CD4-positive, alpha-beta memory T cell (primary cell): ENCODE data around the gene CDCP1. TPM values are rescaled to one million over a fixed set of nuclear protein-coding genes. Genes with fewer than 3 reads are reported as not detected.

ENCODE experiments used
- CTCF ChIA-PET: fragments of 350-600 bp; sonication (Branson Sonifier 250); formaldehyde crosslinking; loops from one replicate; lab custom pipeline; 2021; ENCODE audit warnings: inconsistent platforms; ENCODE audit not compliant: partially characterized antibody; lab: Charles Lee
- POLR2A ChIA-PET: fragments of 350-600 bp; sonication (Branson Sonifier 250); formaldehyde crosslinking; loops from one replicate; lab custom pipeline; 2021; ENCODE audit not compliant: partially characterized antibody; lab: Charles Lee
- DNase-seq, 5 donors: peaks; one replicate each; pipeline versions ENCODE4 v3.0.0 to v3.0.0-alpha.2; 2020 to 2022; ENCODE audit warnings: mixed read lengths in 1 of 5
- H3K27ac ChIP-seq: one replicate; pipeline ENCODE4 v1.7.0; 2013; ENCODE audit warnings: low read depth, low read length
- H3K27me3 ChIP-seq: 2 replicates; pipeline ENCODE4 v1.7.0; 2013; ENCODE audit warnings: mild to moderate bottlenecking, low read length, moderate library complexity; ENCODE audit not compliant: insufficient read depth
- H3K36me3 ChIP-seq: 2 replicates; pipeline ENCODE4 v1.7.0; 2013; ENCODE audit warnings: mild to moderate bottlenecking, low read length, moderate library complexity; ENCODE audit not compliant: insufficient read depth
- H3K4me1 ChIP-seq: 2 replicates; pipeline ENCODE4 v1.7.0; 2013; ENCODE audit warnings: mild to moderate bottlenecking, low read length, moderate library complexity; ENCODE audit not compliant: insufficient read depth
- H3K4me3 ChIP-seq, 2 donors: one replicate each; pipeline ENCODE4 v1.7.0; 2013; ENCODE audit warnings: low read length in 2 of 2, mild to moderate bottlenecking in 1 of 2
- H3K9me3 ChIP-seq, 2 donors: one replicate each; pipeline ENCODE4 v1.7.0; 2013; ENCODE audit warnings: low read length in 2 of 2, control low read depth in 1 of 2; ENCODE audit not compliant: control insufficient read depth in 1 of 2
- H3K27ac Mint-ChIP-seq, 7 donors: one replicate each; pipeline ENCODE4 v1.8.0; 2020 to 2021; ENCODE audit warnings: mixed read lengths in 7 of 7, mild to moderate bottlenecking in 6 of 7, inconsistent platforms in 3 of 7, moderate library complexity in 3 of 7
- H3K27me3 Mint-ChIP-seq, 2 donors: one replicate each; pipeline ENCODE4 v1.8.0; 2020 to 2021; ENCODE audit warnings: mixed read lengths in 2 of 2
- H3K36me3 Mint-ChIP-seq, 2 donors: one replicate each; pipeline ENCODE4 v1.8.0; 2020 to 2021; ENCODE audit warnings: mixed read lengths in 2 of 2, inconsistent platforms in 1 of 2, mild to moderate bottlenecking in 1 of 2
- H3K4me1 Mint-ChIP-seq, 4 donors: one replicate each; pipeline ENCODE4 v1.8.0; 2020 to 2021; ENCODE audit warnings: mixed read lengths in 4 of 4, mild to moderate bottlenecking in 1 of 4
- H3K4me3 Mint-ChIP-seq, 8 donors: one replicate each; pipeline ENCODE4 v1.8.0; 2020 to 2021; ENCODE audit warnings: mixed read lengths in 8 of 8, mild to moderate bottlenecking in 7 of 8, moderate library complexity in 6 of 8, inconsistent platforms in 3 of 8
- H3K9me3 Mint-ChIP-seq, 8 donors: one replicate each; pipeline ENCODE4 v1.8.0; 2020 to 2021; ENCODE audit warnings: mixed read lengths in 8 of 8, mild to moderate bottlenecking in 5 of 8, inconsistent platforms in 3 of 8, moderate library complexity in 1 of 8
- intact Hi-C: fragments of 100-400 bp; cut with micrococcal nuclease; formaldehyde crosslinking; loops from one replicate; pipeline ENCODE4 v1.15.1; 2023
- polyA plus RNA-seq, 2 donors: library from polyadenylated mRNA; unstranded; fragments of 300-500 nt; fragmentation: Illumina TruSeq; gene quantifications; one replicate each; pipeline ENCODE4 v1.2.3, GENCODE V29; 2021
- total RNA-seq, 2 experiments: library from RNA; stranded (reverse); gene quantifications; one replicate each; pipeline ENCODE4 v1.2.3, GENCODE V29; 2021

The CDCP1 gene
- total and polyA plus RNA-seq, 4 experiments from 2014 or later, result 0.24 to 0.60 (median 0.40) TPM

GRCh38 chr3:45066109-45066801 is 79.9 kb downstream of the CDCP1 start:
- ChIA-PET CTCF (no interaction called here), POLR2A (no interaction called here)
- Histone ChIP-seq H3K27me3 (no peaks in the 10 kb centered on the region), H3K4me3 (no peak overlapping the region), H3K9me3 (no peaks in the 10 kb centered on the region), H3K36me3 (no peaks in the 10 kb centered on the region), H3K27ac (no peak overlapping the region), H3K4me1 (peaks cover 15% of the 10 kb centered on the region)
- H3K36me3 Mint-ChIP-seq, result no peaks in the 10 kb centered on the region
- intact Hi-C loops, result no loop called here
- peaks cover 1 to 2% of the 10 kb centered on the region in 2 donors for H3K27me3 Mint-ChIP-seq
- peak overlapping the region in 1 of 7 donors; percentile 10 for H3K27ac Mint-ChIP-seq
- H3K4me1 Mint-ChIP-seq, result peaks cover 11 to 18% (median 16%) of the 10 kb centered on the region in 4 donors
- H3K4me3 Mint-ChIP-seq, result no peak overlapping the region
- DNase-seq, result no peak
- H3K9me3 Mint-ChIP-seq, result no peaks in the 10 kb centered on the region

GRCh38 chr3:45065373-45065720 is 80.8 kb downstream of the CDCP1 start:
- Histone ChIP-seq H3K4me1 (peaks cover 15% of the 10 kb centered on the region), H3K27me3 (no peaks in the 10 kb centered on the region), H3K4me3 (no peak overlapping the region), H3K36me3 (no peaks in the 10 kb centered on the region), H3K9me3 (no peaks in the 10 kb centered on the region), H3K27ac (no peak overlapping the region)
- peaks cover 11 to 18% (median 16%) of the 10 kb centered on the region in 4 donors for H3K4me1 Mint-ChIP-seq
- DNase-seq, result no peak
- intact Hi-C loops, result no loop called here
- H3K27me3 Mint-ChIP-seq, result peaks cover 1 to 2% of the 10 kb centered on the region in 2 donors
- H3K4me3 Mint-ChIP-seq, result peak overlapping the region in 2 of 8 donors; percentile 23 to 55
- peak overlapping the region in 1 of 7 donors; percentile 26 for H3K27ac Mint-ChIP-seq
- H3K36me3 Mint-ChIP-seq, result no peaks in the 10 kb centered on the region
- ChIA-PET POLR2A (no interaction called here), CTCF (no interaction called here)
- no peaks in the 10 kb centered on the region for H3K9me3 Mint-ChIP-seq

DNA sequence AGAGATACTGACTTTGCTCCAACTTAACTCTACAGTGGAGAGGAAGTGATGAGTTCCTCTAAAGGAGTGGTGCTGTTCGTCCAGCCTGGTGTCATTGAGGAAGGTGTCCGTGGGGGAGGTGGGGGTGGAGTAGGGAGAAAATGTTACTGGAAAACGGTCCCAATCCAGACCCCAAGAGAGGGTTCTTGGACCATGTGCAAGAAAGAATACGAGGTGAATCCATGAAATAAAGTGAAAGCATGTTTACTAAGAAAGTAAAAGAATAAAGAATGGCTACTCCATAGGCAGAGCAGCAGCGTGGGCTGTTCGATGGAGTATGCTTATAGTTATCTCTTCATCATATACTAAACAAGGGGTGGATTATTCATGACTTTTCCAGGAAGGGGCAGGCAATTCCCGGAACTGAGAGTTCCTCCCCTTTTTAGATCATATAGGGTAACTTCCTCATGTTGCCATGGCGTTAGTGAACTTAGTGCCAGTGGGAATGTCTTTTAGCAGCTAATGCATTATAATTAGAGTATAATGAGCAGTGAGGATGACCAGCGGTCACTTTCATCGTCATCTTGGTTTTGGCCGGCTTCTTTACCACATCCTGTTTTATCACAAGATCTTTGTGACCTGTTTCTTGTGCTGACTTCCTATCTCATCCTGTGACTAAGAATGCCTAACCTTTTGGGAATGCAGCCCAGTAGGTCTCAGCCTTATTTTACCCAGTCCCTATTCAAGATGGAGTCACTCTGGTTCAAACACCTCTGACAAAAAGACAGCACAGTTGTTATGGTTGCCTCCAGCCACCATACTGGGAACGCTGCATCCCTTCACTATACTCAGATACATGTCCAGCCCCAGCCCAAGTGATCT is 81.4 kb downstream of the CDCP1 start:
- Histone ChIP-seq H3K4me1 (peaks cover 15% of the 10 kb centered on the region), H3K27me3 (no peaks in the 10 kb centered on the region), H3K36me3 (no peaks in the 10 kb centered on the region), H3K4me3 (no peak overlapping the region), H3K27ac (no peak overlapping the region), H3K9me3 (no peaks in the 10 kb centered on the region)
- H3K4me1 Mint-ChIP-seq, result peaks cover 11 to 18% (median 16%) of the 10 kb centered on the region in 4 donors
- peak overlapping the region; percentile 33 to 89 (median 67) for H3K4me3 Mint-ChIP-seq
- peak overlapping the region in 2 of 7 donors; percentile 25 to 76 for H3K27ac Mint-ChIP-seq
- H3K36me3 Mint-ChIP-seq, result no peaks in the 10 kb centered on the region
- ChIA-PET CTCF (no interaction called here), POLR2A (no interaction called here)
- H3K27me3 Mint-ChIP-seq, result peaks cover 1 to 2% of the 10 kb centered on the region in 2 donors
- no peaks in the 10 kb centered on the region for H3K9me3 Mint-ChIP-seq
- no peak for DNase-seq
- intact Hi-C loops, result no loop called here

- Histone ChIP-seq H3K27me3 (no peaks in the 10 kb centered on the region), H3K4me1 (peaks cover 15% of the 10 kb centered on the region), H3K27ac (no peak overlapping the region), H3K4me3 (no peak overlapping the region), H3K9me3 (no peaks in the 10 kb centered on the region), H3K36me3 (no peaks in the 10 kb centered on the region)
- H3K27ac Mint-ChIP-seq, result no peak overlapping the region
- H3K4me3 Mint-ChIP-seq, result no peak overlapping the region
- H3K9me3 Mint-ChIP-seq, result no peaks in the 10 kb centered on the region
- H3K27me3 Mint-ChIP-seq, result peaks cover 0 to 5% of the 10 kb centered on the region in 2 donors
- ChIA-PET CTCF (no interaction called here), POLR2A (no interaction called here)
- H3K4me1 Mint-ChIP-seq, result peaks cover 11 to 18% (median 16%) of the 10 kb centered on the region in 4 donors
- no peaks in the 10 kb centered on the region for H3K36me3 Mint-ChIP-seq
- intact Hi-C loops, result no loop called here
- no peak for DNase-seq
These were observed 83.5 kb downstream of the CDCP1 start for GRCh38 chr3:45062697-45063070.

DNA sequence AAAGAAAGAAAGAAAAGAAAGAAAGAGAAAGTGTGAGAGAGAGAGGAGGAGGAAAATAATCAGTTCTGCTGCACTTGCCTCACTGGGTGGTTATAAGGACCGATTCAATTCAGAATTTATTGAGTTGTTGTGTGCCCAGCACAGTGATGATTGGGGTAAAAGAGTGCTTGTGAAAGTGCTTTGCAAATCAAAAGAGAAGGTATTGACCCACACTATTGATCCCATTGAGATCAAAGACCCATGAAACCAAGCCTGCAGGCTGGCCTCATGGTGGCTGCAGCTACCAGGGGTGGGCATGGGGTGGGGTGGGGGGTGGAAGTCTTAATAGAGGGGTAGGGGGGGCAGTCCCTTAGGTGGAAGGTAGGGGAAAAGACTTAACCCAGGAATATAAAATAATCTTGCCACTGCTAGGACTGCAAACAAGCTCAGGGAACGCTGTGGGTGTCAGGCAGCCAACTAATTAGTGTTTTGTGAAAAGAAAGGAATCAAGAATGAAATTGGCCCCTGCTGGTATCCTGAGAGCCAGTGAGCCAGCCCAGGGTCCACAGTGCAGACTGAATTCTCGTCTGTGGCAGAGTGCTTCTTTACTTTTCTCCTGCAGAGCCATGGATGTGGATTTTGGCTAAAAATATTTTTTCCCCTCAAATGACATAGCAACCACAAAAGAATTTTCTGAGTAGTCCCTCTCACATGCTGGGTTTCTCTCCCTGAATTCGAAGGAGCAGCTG is 85.8 kb downstream of the CDCP1 start:
- Mint-ChIP-seq H3K9me3 (no peaks in the 10 kb centered on the region), H3K36me3 (no peaks in the 10 kb centered on the region), H3K4me1 (peaks cover 10 to 11% (median 11%) of the 10 kb centered on the region in 4 donors), H3K4me3 (no peak overlapping the region), H3K27me3 (peaks cover 4 to 8% of the 10 kb centered on the region in 2 donors), H3K27ac (peak overlapping the region in 1 of 7 donors; percentile 59)
- no peaks in the 10 kb centered on the region for H3K36me3 ChIP-seq
- H3K4me1 ChIP-seq, result peaks cover 12% of the 10 kb centered on the region
- ChIA-PET CTCF (no interaction called here), POLR2A (no interaction called here)
- no peak overlapping the region for H3K4me3 ChIP-seq
- H3K9me3 ChIP-seq, result no peaks in the 10 kb centered on the region
- DNase-seq, result no peak
- intact Hi-C loops, result no loop called here
- no peaks in the 10 kb centered on the region for H3K27me3 ChIP-seq
- H3K27ac ChIP-seq, result no peak overlapping the region

GRCh38 chr3:45059132-45059531 is 87.0 kb downstream of the CDCP1 start:
- intact Hi-C loops, result no loop called here
- no peak overlapping the region for H3K4me3 ChIP-seq
- no peak for DNase-seq
- no peaks in the 10 kb centered on the region for H3K4me1 ChIP-seq
- H3K27me3 ChIP-seq, result no peaks in the 10 kb centered on the region
- no peaks in the 10 kb centered on the region for H3K36me3 Mint-ChIP-seq
- H3K4me1 Mint-ChIP-seq, result peaks cover 0 to under 1% (median 0%) of the 10 kb centered on the region in 4 donors
- H3K9me3 Mint-ChIP-seq, result no peaks in the 10 kb centered on the region
- no peaks in the 10 kb centered on the region for H3K36me3 ChIP-seq
- H3K4me3 Mint-ChIP-seq, result no peak overlapping the region
- no peaks in the 10 kb centered on the region for H3K9me3 ChIP-seq
- POLR2A ChIA-PET, result no interaction called here
- no peak overlapping the region for H3K27ac ChIP-seq
- CTCF ChIA-PET, result no interaction called here
- H3K27me3 Mint-ChIP-seq, result peaks cover 4 to 8% of the 10 kb centered on the region in 2 donors
- H3K27ac Mint-ChIP-seq, result no peak overlapping the region

GRCh38 chr3:45057557-45057956 is 88.6 kb downstream of the CDCP1 start:
- Mint-ChIP-seq H3K4me1 (peaks cover 0 to 7% (median 4%) of the 10 kb centered on the region in 4 donors), H3K36me3 (no peaks in the 10 kb centered on the region), H3K9me3 (no peaks in the 10 kb centered on the region), H3K4me3 (no peak overlapping the region), H3K27me3 (peaks cover 4 to 8% of the 10 kb centered on the region in 2 donors), H3K27ac (no peak overlapping the region)
- intact Hi-C loops, result no loop called here
- Histone ChIP-seq H3K36me3 (no peaks in the 10 kb centered on the region), H3K27ac (no peak overlapping the region), H3K9me3 (no peaks in the 10 kb centered on the region), H3K27me3 (no peaks in the 10 kb centered on the region), H3K4me3 (no peak overlapping the region), H3K4me1 (no peaks in the 10 kb centered on the region)
- POLR2A ChIA-PET, result no interaction called here
- CTCF ChIA-PET, result interaction anchor here (5.5 to 7.8 kb wide), 2 partner anchors 15 to 153 kb away, joined by 22 to 42 read pairs; no protein-coding TSS in a partner anchor
- DNase-seq, result no peak
